CD4-positive, alpha-beta T cell (primary cell): Measurements from ENCODE around the gene POFUT1. TPM values are rescaled to one million over a fixed set of nuclear protein-coding genes. Genes with fewer than 3 reads are reported as not detected.

Experiments
- ATAC-seq: fragments of 200-7000 bp; cut with Tn5 transposase; one replicate; pipeline ENCODE4 v1.10.0; 2022; ENCODE audit warnings: mild to moderate bottlenecking; ENCODE audit not compliant: poor library complexity
- CTCF ChIA-PET: fragments of 350-600 bp; sonication (Branson Sonifier 250); formaldehyde crosslinking; loops from one replicate; lab custom pipeline; 2021; ENCODE audit warnings: antibody characterized with exemption, inconsistent platforms; lab: Charles Lee
- POLR2A ChIA-PET: fragments of 350-600 bp; sonication (Branson Sonifier 250); formaldehyde crosslinking; loops from one replicate; lab custom pipeline; 2021; ENCODE audit warnings: antibody characterized with exemption, inconsistent platforms; lab: Charles Lee
- DNase-seq, 14 experiments: peaks; one replicate each; pipeline ENCODE4 v3.0.0-alpha.2; 2013 to 2020; ENCODE audit warnings: mixed read lengths in 2 of 14
- H3K27ac ChIP-seq, 2 donors: one replicate each; pipeline versions ENCODE4 v1.5.1 to v1.7.0; 2013; ENCODE audit warnings: low read length in 2 of 2, low read depth in 1 of 2, mild to moderate bottlenecking in 1 of 2
- H3K27me3 ChIP-seq, 2 experiments: 1 replicate in 1 of 2; 2 replicates in 1 of 2; pipeline versions ENCODE4 v1.6.1 to v1.7.0; 2013; ENCODE audit warnings: low read length in 2 of 2, control low read depth in 1 of 2, mild to moderate bottlenecking in 1 of 2, moderate library complexity in 1 of 2; ENCODE audit not compliant: insufficient read depth in 2 of 2, control insufficient read depth in 1 of 2
- H3K36me3 ChIP-seq: one replicate; pipeline ENCODE4 v1.6.1; 2013; ENCODE audit warnings: low read length, control low read depth; ENCODE audit not compliant: insufficient read depth
- H3K4me1 ChIP-seq: one replicate; pipeline ENCODE4 v1.6.1; 2013; ENCODE audit warnings: low read length, control low read depth; ENCODE audit not compliant: insufficient read depth
- H3K4me3 ChIP-seq: one replicate; pipeline ENCODE4 v1.5.1; 2013; ENCODE audit warnings: mild to moderate bottlenecking, low read length, moderate library complexity
- H3K9me3 ChIP-seq, 2 experiments: 1 replicate in 1 of 2; 2 replicates in 1 of 2; pipeline versions ENCODE4 v1.6.1 to v1.7.0; 2013; ENCODE audit warnings: low read length in 2 of 2, mild to moderate bottlenecking in 2 of 2, control low read depth in 1 of 2, moderate library complexity in 1 of 2; ENCODE audit not compliant: control insufficient read depth in 1 of 2, insufficient read depth in 1 of 2
- H3K27ac Mint-ChIP-seq: one replicate; pipeline ENCODE4 v1.8.0; 2020; ENCODE audit warnings: mixed read lengths
- H3K27me3 Mint-ChIP-seq: one replicate; pipeline ENCODE4 v1.8.0; 2021; ENCODE audit warnings: mixed read lengths
- H3K36me3 Mint-ChIP-seq: one replicate; pipeline ENCODE4 v1.8.0; 2021; ENCODE audit warnings: low read depth, mixed read lengths
- H3K4me1 Mint-ChIP-seq: one replicate; pipeline ENCODE4 v1.8.0; 2021; ENCODE audit warnings: low read depth, mixed read lengths
- H3K4me3 Mint-ChIP-seq: one replicate; pipeline ENCODE4 v1.8.0; 2020; ENCODE audit warnings: mild to moderate bottlenecking, mixed read lengths
- H3K9me3 Mint-ChIP-seq: one replicate; pipeline ENCODE4 v1.8.0; 2020; ENCODE audit warnings: mixed read lengths
- CTCF ChIP-seq: fragments of 200-600 bp; IDR thresholded peaks from one replicate; pipeline ENCODE4 v1.8.0; 2022; ENCODE audit warnings: antibody characterized with exemption, mild to moderate bottlenecking
- intact Hi-C, 2 experiments: fragments of 100-400 bp; cut with DNase I in 1 of 2; cut with micrococcal nuclease in 1 of 2; formaldehyde crosslinking; loops; one replicate each; pipeline versions ENCODE4 v1.15.1 to v1.9.0; 2023 to 2025; cut with DNase I, micrococcal nuclease
- total RNA-seq, 174 experiments: library from RNA in 2 of 174; stranded (reverse) in 2 of 174; gene quantifications; one replicate each; pipeline ENCODE4 v1.2.3 and lab custom pipeline; 2021 to 2026

POFUT1 gene
- total RNA-seq, 2 experiments from 2014 or later = 7.5 to 8.8 TPM

DNA sequence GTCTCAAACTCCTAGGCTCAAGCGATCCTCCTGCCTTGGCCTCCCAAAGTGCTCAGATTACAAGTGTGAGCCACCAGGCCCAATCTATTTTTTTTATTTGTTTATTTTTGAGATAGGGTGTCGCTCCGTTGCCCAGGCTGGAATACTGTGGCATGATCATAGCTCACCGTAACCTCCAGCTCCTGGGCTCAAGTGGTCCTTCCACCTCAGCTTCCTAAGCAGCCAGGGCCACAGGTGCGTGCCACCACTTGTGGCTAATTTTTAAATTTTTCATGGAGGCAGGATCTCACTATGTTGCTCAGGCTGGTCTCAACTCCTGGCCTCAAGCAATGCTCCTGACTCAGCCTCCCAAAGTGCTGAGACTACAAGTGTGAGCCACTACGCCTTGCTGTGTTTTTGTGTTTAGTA lies 79.6 kb downstream of the POFUT1 start:
- H3K36me3 Mint-ChIP-seq = peaks cover 10% of the 10 kb centered on the region
- no peaks in the 10 kb centered on the region for H3K9me3 Mint-ChIP-seq
- H3K4me3 Mint-ChIP-seq = no peak overlapping the region
- H3K4me1 ChIP-seq = peaks cover 21% of the 10 kb centered on the region
- H3K27me3 ChIP-seq = no peaks in the 10 kb centered on the region
- H3K9me3 ChIP-seq = no peaks in the 10 kb centered on the region
- ATAC-seq = no peak
- TF ChIP-seq CTCF = no peak
- peaks cover 5% of the 10 kb centered on the region for H3K36me3 ChIP-seq
- peaks cover 31% of the 10 kb centered on the region for H3K4me1 Mint-ChIP-seq
- H3K27ac ChIP-seq = no peak overlapping the region
- no peak overlapping the region for H3K27ac Mint-ChIP-seq
- CTCF ChIA-PET = no interaction called here
- intact Hi-C loops = loop anchor here in 1 of 2 experiments (10.0 kb wide), 1 partner anchor 68 kb away; the partner anchor contains the start of gene ASXL1
- DNase-seq = no peak
- H3K4me3 ChIP-seq = no peak overlapping the region
- H3K27me3 Mint-ChIP-seq = no peaks in the 10 kb centered on the region
- POLR2A ChIA-PET = no interaction called here

Other genes starting within 250 kb of the POFUT1 start
- gene XKR7, start 239.7 kb upstream of the POFUT1 start, total RNA-seq = not detected
- gene CCM2L, start 197.4 kb upstream of the POFUT1 start, total RNA-seq = not detected
- 1 to 10 TPM in 1 of 2 experiments, under 1 TPM in 1; 0.67 to 1.0 TPM for gene HCK, start 155.6 kb upstream of the POFUT1 start, total RNA-seq
- 10 to 100 TPM; 22.4 to 24.5 TPM for gene TM9SF4, start 98.2 kb upstream of the POFUT1 start, total RNA-seq
- 10 to 100 TPM; 15.6 to 16.9 TPM for gene PLAGL2, start 137 bp upstream of the POFUT1 start, total RNA-seq
- 1 to 10 TPM; 7.3 TPM for gene KIF3B, start 69.8 kb downstream of the POFUT1 start, total RNA-seq
- gene ASXL1, start 150.5 kb downstream of the POFUT1 start, total RNA-seq = 100 to 1,000 TPM; 213 to 222 TPM